ENCODE data around the gene MYBPHL.

- TF ChIP-seq CTCF (IDR thresholded peaks at IDR 0.05) (no peak), POLR2A (IDR thresholded peaks at IDR 0.05) (no peak)
These were observed 50.7 kb downstream of the MYBPHL start for GRCh38 chr1:109256085-109256484.
